ENCODE measurements around the gene KRT82.

DNA sequence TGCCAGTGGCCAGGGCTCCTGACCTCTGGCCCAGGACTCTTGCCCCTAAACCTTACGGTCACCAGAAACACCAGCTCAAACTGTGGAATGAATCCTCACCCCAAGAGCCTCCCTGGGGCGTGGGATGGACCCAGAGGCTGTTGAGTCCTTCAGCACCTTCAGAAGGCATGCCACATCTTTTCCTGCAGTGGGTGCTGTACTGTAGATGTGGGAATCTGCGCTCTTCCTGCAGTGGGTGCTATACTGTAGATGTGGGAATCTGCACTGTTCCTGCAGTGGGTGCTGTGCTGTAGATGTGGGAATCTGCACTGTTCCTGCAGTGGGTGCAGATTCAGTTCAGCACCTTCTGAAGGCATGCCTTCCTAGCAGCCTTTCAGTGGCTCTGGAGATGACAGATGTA lies 1.2 kb downstream of the KRT82 start:
- TF ChIP-seq, protein P1, sequence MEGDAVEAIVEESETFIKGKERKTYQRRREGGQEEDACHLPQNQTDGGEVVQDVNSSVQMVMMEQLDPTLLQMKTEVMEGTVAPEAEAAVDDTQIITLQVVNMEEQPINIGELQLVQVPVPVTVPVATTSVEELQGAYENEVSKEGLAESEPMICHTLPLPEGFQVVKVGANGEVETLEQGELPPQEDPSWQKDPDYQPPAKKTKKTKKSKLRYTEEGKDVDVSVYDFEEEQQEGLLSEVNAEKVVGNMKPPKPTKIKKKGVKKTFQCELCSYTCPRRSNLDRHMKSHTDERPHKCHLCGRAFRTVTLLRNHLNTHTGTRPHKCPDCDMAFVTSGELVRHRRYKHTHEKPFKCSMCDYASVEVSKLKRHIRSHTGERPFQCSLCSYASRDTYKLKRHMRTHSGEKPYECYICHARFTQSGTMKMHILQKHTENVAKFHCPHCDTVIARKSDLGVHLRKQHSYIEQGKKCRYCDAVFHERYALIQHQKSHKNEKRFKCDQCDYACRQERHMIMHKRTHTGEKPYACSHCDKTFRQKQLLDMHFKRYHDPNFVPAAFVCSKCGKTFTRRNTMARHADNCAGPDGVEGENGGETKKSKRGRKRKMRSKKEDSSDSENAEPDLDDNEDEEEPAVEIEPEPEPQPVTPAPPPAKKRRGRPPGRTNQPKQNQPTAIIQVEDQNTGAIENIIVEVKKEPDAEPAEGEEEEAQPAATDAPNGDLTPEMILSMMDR (IDR thresholded peaks at IDR 0.05; ENCODE audit: low read depth, low read length): no peak
- no peak for TF ChIP-seq EZH2phosphoT487 (IDR thresholded peaks at IDR 0.05; ENCODE audit: low read depth)

Measured in OCI-LY3 (cell line).